ENCODE results near the gene ALDH1A3. TPM values are rescaled to one million over a fixed set of nuclear protein-coding genes. Genes with fewer than 3 reads are reported as not detected.

The ALDH1A3 gene
- total and polyA plus RNA-seq, 8 donors: 3.5 to 87.2 (median 30.3) TPM

- H3K27me3 ChIP-seq: peaks cover 0 to 25% (median 0%) of the 10 kb centered on the region in 3 donors
- intact Hi-C loops (cut with DNase I; ENCODE audit: low total_unique reads): no loop called here
- H3K4me1 ChIP-seq: peaks cover 0 to 22% (median 12%) of the 10 kb centered on the region in 4 donors
- DNase-seq: no peak
- TF ChIP-seq POLR2A (IDR thresholded peaks at IDR 0.05) (no peak), POLR2AphosphoS5 (IDR thresholded peaks at IDR 0.05) (no peak), CTCF (IDR thresholded peaks at IDR 0.05) (no peak), EP300 (IDR thresholded peaks at IDR 0.05) (no peak)
- H3K36me3 ChIP-seq: peaks cover 0 to 13% (median 3%) of the 10 kb centered on the region in 4 donors
- H3K27ac ChIP-seq: no peak overlapping the region
- no peak overlapping the region for H3K4me3 ChIP-seq
- 83 to 89% (median 86%) methylated on average over 24 to 26 of the region's 26 CpGs for WGBS, 5 donors
- H3K9me3 ChIP-seq: no peaks in the 10 kb centered on the region
Observed at GRCh38 chr15:100897221-100898151, 17.9 kb downstream of the ALDH1A3 start.

GRCh38 chr15:100898152-100898490, 18.5 kb downstream of the ALDH1A3 start:
- Histone ChIP-seq H3K36me3 (peaks cover 0 to 13% (median 3%) of the 10 kb centered on the region in 4 donors), H3K4me1 (peaks cover 0 to 28% (median 16%) of the 10 kb centered on the region in 4 donors), H3K4me3 (no peak overlapping the region), H3K9me3 (no peaks in the 10 kb centered on the region), H3K27ac (no peak overlapping the region), H3K27me3 (peaks cover 0 to 20% (median 0%) of the 10 kb centered on the region in 3 donors)
- TF ChIP-seq CTCF (IDR thresholded peaks at IDR 0.05) (no peak), EP300 (IDR thresholded peaks at IDR 0.05) (no peak), POLR2AphosphoS5 (IDR thresholded peaks at IDR 0.05) (no peak), POLR2A (IDR thresholded peaks at IDR 0.05) (no peak)
- WGBS, 5 donors: 74 to 91% (median 84%) methylated on average over 6 to 9 of the region's 9 CpGs
- intact Hi-C loops (cut with DNase I; ENCODE audit: low total_unique reads): no loop called here
- no peak for DNase-seq

- H3K36me3 ChIP-seq: peaks cover 0 to 13% (median 3%) of the 10 kb centered on the region in 4 donors
- peaks cover 0 to 12% (median 0%) of the 10 kb centered on the region in 3 donors for H3K27me3 ChIP-seq
- no peak overlapping the region for H3K4me3 ChIP-seq
- 54 to 75% (median 59%) methylated on average over 11 of the region's 11 CpGs for WGBS, 5 donors
- intact Hi-C loops (cut with DNase I; ENCODE audit: low total_unique reads): no loop called here
- TF ChIP-seq POLR2AphosphoS5 (IDR thresholded peaks at IDR 0.05) (no peak), CTCF (IDR thresholded peaks at IDR 0.05) (no peak), POLR2A (IDR thresholded peaks at IDR 0.05) (no peak), EP300 (IDR thresholded peaks at IDR 0.05) (no peak)
- no peak for DNase-seq
- H3K4me1 ChIP-seq: peaks cover 0 to 29% (median 18%) of the 10 kb centered on the region in 4 donors
- no peaks in the 10 kb centered on the region for H3K9me3 ChIP-seq
- no peak overlapping the region for H3K27ac ChIP-seq
Observed at GRCh38 chr15:100898661-100899462, 19.2 kb downstream of the ALDH1A3 start.

- DNase-seq: no peak
- TF ChIP-seq EP300 (IDR thresholded peaks at IDR 0.05) (no peak), POLR2AphosphoS5 (IDR thresholded peaks at IDR 0.05) (no peak), CTCF (IDR thresholded peaks at IDR 0.05) (no peak)
- peaks cover 0 to 11% (median 0%) of the 10 kb centered on the region in 3 donors for H3K27me3 ChIP-seq
- H3K4me3 ChIP-seq: no peak overlapping the region
- no peaks in the 10 kb centered on the region for H3K9me3 ChIP-seq
- 55 to 90% (median 62%) methylated on average over 3 to 5 of the region's 5 CpGs for WGBS, 5 donors
- intact Hi-C loops (cut with DNase I; ENCODE audit: low total_unique reads): no loop called here
- peaks cover 0 to 29% (median 18%) of the 10 kb centered on the region in 4 donors for H3K4me1 ChIP-seq
- H3K36me3 ChIP-seq: peaks cover 0 to 13% (median 3%) of the 10 kb centered on the region in 4 donors
- H3K27ac ChIP-seq: no peak overlapping the region
Observed at GRCh38 chr15:100899601-100900000, 20.0 kb downstream of the ALDH1A3 start.

Data from stomach (tissue), 9 donors.